Hepatocyte (in vitro differentiated cells): ENCODE results near the gene DEFB113. TPM values are rescaled to one million over a fixed set of nuclear protein-coding genes. Genes with fewer than 3 reads are reported as not detected.

Source experiments
- DNase-seq: peaks from one replicate; pipeline ENCODE4 v3.0.0-alpha.2; 2016; ENCODE audit warnings: low spot score
- H2AFZ ChIP-seq: fragments of 200-600 bp; sonication (generic); 2 replicates; pipeline ENCODE4 v1.6.0; 2016; ENCODE audit warnings: antibody characterized with exemption, mild to moderate bottlenecking
- H3K27ac ChIP-seq: fragments of 200-600 bp; sonication (generic); 2 replicates; pipeline ENCODE4 v1.5.1; 2016; ENCODE audit warnings: mild to moderate bottlenecking
- H3K27me3 ChIP-seq: fragments of 200-600 bp; sonication (generic); 2 replicates; pipeline ENCODE4 v1.6.1; 2016
- H3K36me3 ChIP-seq: fragments of 200-600 bp; sonication (generic); replicated peaks from 2 replicates; pipeline ENCODE4 v1.5.1; 2016; ENCODE audit warnings: low read depth; ENCODE audit not compliant: insufficient read depth
- H3K4me1 ChIP-seq: fragments of 200-600 bp; sonication (generic); 2 replicates; pipeline ENCODE4 v1.5.1; 2016; ENCODE audit warnings: mild to moderate bottlenecking, moderate library complexity; ENCODE audit not compliant: insufficient read depth
- H3K4me2 ChIP-seq: fragments of 200-600 bp; sonication (generic); 2 replicates; pipeline ENCODE4 v1.6.0; 2016
- H3K4me3 ChIP-seq: fragments of 200-600 bp; sonication (generic); 2 replicates; pipeline ENCODE4 v1.5.1; 2016; ENCODE audit warnings: mild to moderate bottlenecking
- H3K79me2 ChIP-seq: fragments of 200-600 bp; sonication (generic); 2 replicates; pipeline ENCODE4 v1.6.0; 2017; ENCODE audit warnings: mild to moderate bottlenecking
- H3K9me2 ChIP-seq: fragments of 200-600 bp; sonication (generic); replicated peaks from 2 replicates; pipeline ENCODE4 v1.6.0; 2017; ENCODE audit warnings: mild to moderate bottlenecking; ENCODE audit not compliant: insufficient read depth
- H3K9me3 ChIP-seq: fragments of 200-600 bp; sonication (generic); 2 replicates; pipeline ENCODE4 v1.5.1; 2016; ENCODE audit warnings: low read depth, mild to moderate bottlenecking
- H4K20me1 ChIP-seq: fragments of 200-600 bp; sonication (generic); 2 replicates; pipeline ENCODE4 v1.6.0; 2016; ENCODE audit warnings: mild to moderate bottlenecking; ENCODE audit not compliant: insufficient read depth, poor library complexity, severe bottlenecking
- CTCF ChIP-seq: fragments of 200-600 bp; sonication (generic); IDR thresholded peaks from 2 replicates; pipeline ENCODE4 v1.5.1; 2016; ENCODE audit warnings: antibody characterized with exemption, mild to moderate bottlenecking; ENCODE audit not compliant: poor library complexity
- EZH2 ChIP-seq: fragments of 200-600 bp; sonication (generic); IDR thresholded peaks from 2 replicates; pipeline ENCODE4 v1.6.1; 2016; ENCODE audit warnings: antibody characterized with exemption, mild to moderate bottlenecking, borderline replicate concordance
- EZH2phosphoT487 ChIP-seq: fragments of 200-600 bp; sonication (generic); IDR thresholded peaks from one replicate; pipeline ENCODE4 v1.6.1; 2018; ENCODE audit warnings: antibody characterized with exemption, mild to moderate bottlenecking, low read depth, moderate library complexity; ENCODE audit not compliant: unreplicated experiment, severe bottlenecking
- WGBS: methylation state at CpG from one replicate; pipeline ENCODE4 v1.1.6; 2016; ENCODE audit warnings: low lambda C conversion rate; ENCODE audit errors: missing lambda C conversion rate; 5-methylcytosine and 5-hydroxymethylcytosine counted together
- polyA plus RNA-seq: library from polyadenylated mRNA; unstranded; fragments of >200 nt; fragmentation: Nextera tagmentation; extraction: Ambion mirVana; gene quantifications from 2 replicates; pipeline ENCODE4 v1.2.1, GENCODE V29; 2016
- total RNA-seq: library from RNA; depleted of rRNA; stranded (reverse); fragments of >200 nt; gene quantifications from 2 replicates; pipeline ENCODE4 v1.2.3, GENCODE V29; 2014

The DEFB113 gene
- total and polyA plus RNA-seq, 2 experiments from 2014 or later: not detected

- H3K9me2 ChIP-seq: no peaks in the 10 kb centered on the region
- no peak overlapping the region for H3K27ac ChIP-seq
- H3K4me1 ChIP-seq: no peaks in the 10 kb centered on the region
- no peaks in the 10 kb centered on the region for H3K79me2 ChIP-seq
- H3K9me3 ChIP-seq: no peaks in the 10 kb centered on the region
- 60% methylated on average over 3 of the region's 3 CpGs for WGBS
- no peak overlapping the region for H3K4me3 ChIP-seq
- no peaks in the 10 kb centered on the region for H4K20me1 ChIP-seq
- H2AFZ ChIP-seq: no peak overlapping the region
- TF ChIP-seq EZH2: no peak
- TF ChIP-seq EZH2phosphoT487: no peak
- TF ChIP-seq CTCF: no peak
- H3K36me3 ChIP-seq: no peaks in the 10 kb centered on the region
- peaks cover 3% of the 10 kb centered on the region for H3K27me3 ChIP-seq
- no peak overlapping the region for H3K4me2 ChIP-seq
- DNase-seq: no peak
These were observed 45.6 kb downstream of the DEFB113 start for GRCh38 chr6:49923826-49924225.

GRCh38 chr6:49919935-49920644 is 49.3 kb downstream of the DEFB113 start:
- TF ChIP-seq CTCF (no peak), EZH2phosphoT487 (no peak), EZH2 (no peak)
- WGBS: 89% methylated on average over 5 of the region's 5 CpGs
- no peaks in the 10 kb centered on the region for H3K36me3 ChIP-seq
- DNase-seq: no peak
- H3K9me3 ChIP-seq: no peaks in the 10 kb centered on the region
- peaks cover 2% of the 10 kb centered on the region for H3K4me1 ChIP-seq
- H3K27me3 ChIP-seq: peaks cover 3% of the 10 kb centered on the region
- no peaks in the 10 kb centered on the region for H4K20me1 ChIP-seq
- H3K9me2 ChIP-seq: no peaks in the 10 kb centered on the region
- H3K4me3 ChIP-seq: no peak overlapping the region
- no peaks in the 10 kb centered on the region for H3K79me2 ChIP-seq
- no peak overlapping the region for H3K4me2 ChIP-seq
- no peak overlapping the region for H2AFZ ChIP-seq
- H3K27ac ChIP-seq: no peak overlapping the region

GRCh38 chr6:49919261-49919660 is 50.2 kb downstream of the DEFB113 start:
- Histone ChIP-seq H4K20me1 (no peaks in the 10 kb centered on the region), H2AFZ (no peak overlapping the region), H3K9me3 (no peaks in the 10 kb centered on the region), H3K4me2 (no peak overlapping the region), H3K9me2 (no peaks in the 10 kb centered on the region), H3K36me3 (no peaks in the 10 kb centered on the region), H3K27ac (no peak overlapping the region), H3K4me1 (peaks cover 7% of the 10 kb centered on the region), H3K27me3 (peaks cover 3% of the 10 kb centered on the region), H3K4me3 (no peak overlapping the region), H3K79me2 (no peaks in the 10 kb centered on the region)
- TF ChIP-seq EZH2 (no peak), EZH2phosphoT487 (no peak)
- DNase-seq: no peak
- 67% methylated on average over 4 of the region's 4 CpGs for WGBS

- no peak overlapping the region for H2AFZ ChIP-seq
These were observed 50.6 kb downstream of the DEFB113 start for GRCh38 chr6:49918787-49919186.

More at GRCh38 chr6:49918787-49919186, 50.6 kb downstream of the DEFB113 start:
- Histone ChIP-seq H3K4me1 (peaks cover 7% of the 10 kb centered on the region), H3K36me3 (no peaks in the 10 kb centered on the region), H3K9me2 (no peaks in the 10 kb centered on the region), H4K20me1 (no peaks in the 10 kb centered on the region), H3K4me2 (no peak overlapping the region), H3K27me3 (peaks cover 3% of the 10 kb centered on the region), H3K27ac (no peak overlapping the region), H3K4me3 (no peak overlapping the region), H3K9me3 (no peaks in the 10 kb centered on the region), H3K79me2 (no peaks in the 10 kb centered on the region)
- TF ChIP-seq EZH2phosphoT487 (no peak), EZH2 (no peak), CTCF (no peak)
- DNase-seq: no peak
- 41% methylated on average over 2 of the region's 2 CpGs for WGBS

Other genes starting within 250 kb of the DEFB113 start
- not detected in 2 replicates for gene CRISP3, start 225.2 kb downstream of the DEFB113 start, total RNA-seq
- gene CRISP3, start 225.2 kb downstream of the DEFB113 start, polyA plus RNA-seq: not detected in 2 replicates
- gene PGK2, start 182.3 kb downstream of the DEFB113 start, total RNA-seq: not detected in 2 replicates
- gene PGK2, start 182.3 kb downstream of the DEFB113 start, polyA plus RNA-seq: not detected in 2 replicates
- not detected in 2 replicates for gene CRISP1, start 103.1 kb downstream of the DEFB113 start, total RNA-seq
- gene CRISP1, start 103.1 kb downstream of the DEFB113 start, polyA plus RNA-seq: not detected in 2 replicates
- not detected in 2 replicates for gene DEFB114, start 5.5 kb downstream of the DEFB113 start, total RNA-seq
- gene DEFB114, start 5.5 kb downstream of the DEFB113 start, polyA plus RNA-seq: not detected in 2 replicates
- gene DEFB110, start 52.4 kb upstream of the DEFB113 start, total RNA-seq: not detected in 2 replicates
- gene DEFB110, start 52.4 kb upstream of the DEFB113 start, polyA plus RNA-seq: not detected in 2 replicates
- gene DEFB112, start 80.3 kb upstream of the DEFB113 start, total RNA-seq: not detected in 2 replicates
- gene DEFB112, start 80.3 kb upstream of the DEFB113 start, polyA plus RNA-seq: not detected in 2 replicates